ENCODE measurements around the gene ARVCF.

ARVCF gene

DNA sequence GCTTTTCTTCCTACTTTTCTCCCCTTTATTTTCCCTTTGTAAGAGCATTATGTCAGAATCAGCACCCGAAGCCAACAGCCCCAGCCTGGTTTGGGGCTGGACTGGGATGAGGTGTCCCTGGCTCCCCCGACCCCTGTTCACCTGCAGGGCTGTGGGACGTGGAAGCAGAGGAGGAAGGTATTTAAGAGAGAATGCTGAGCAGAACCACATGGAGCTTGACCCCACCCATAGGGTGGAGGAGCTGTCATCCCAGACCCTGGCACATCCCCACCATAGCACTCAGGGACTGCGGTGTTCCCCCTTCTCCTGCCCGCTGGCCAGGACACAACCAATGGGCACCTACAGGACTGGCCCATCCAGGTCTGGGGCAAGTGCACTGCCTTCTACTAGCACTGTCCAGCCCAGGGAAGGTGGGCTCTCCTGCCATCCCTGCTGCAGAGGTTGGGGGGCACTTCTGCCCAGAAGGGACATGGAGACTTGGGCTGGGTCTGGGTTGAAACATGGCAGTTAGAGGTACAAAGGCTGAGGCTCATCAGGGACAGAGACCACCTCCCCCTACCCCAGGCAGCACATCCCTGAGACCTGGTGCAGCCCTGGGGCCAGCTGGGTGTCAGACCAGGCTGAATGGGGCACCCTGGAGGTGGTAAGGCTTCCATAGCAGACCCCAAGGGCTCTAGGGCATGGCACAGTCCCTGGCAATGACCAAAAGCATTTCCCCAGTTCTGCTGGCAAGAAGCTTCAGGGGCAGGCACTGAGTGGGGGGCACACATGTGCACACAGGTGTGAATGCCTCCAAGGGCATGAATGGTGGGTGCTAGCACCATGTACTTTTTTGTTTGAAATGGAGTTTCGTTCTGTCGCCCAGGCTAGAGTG, 23.9 kb upstream of the ARVCF start:
- Histone ChIP-seq H3K4me1 (ENCODE audit: control insufficient read depth, low read length) (peaks cover 29% of the 10 kb centered on the region), H3K4me3 (ENCODE audit: low read length) (no peak overlapping the region), H3K4me2 (ENCODE audit: low read length) (no peak overlapping the region), H3K79me2 (ENCODE audit: control insufficient read depth, low read length) (peaks cover 11% of the 10 kb centered on the region), H3K36me3 (ENCODE audit: control insufficient read depth, low read length) (peaks cover 19% of the 10 kb centered on the region), H3K9me3 (ENCODE audit: control insufficient read depth, insufficient read depth, low read length) (no peaks in the 10 kb centered on the region), H3K9me2 (replicated peaks; ENCODE audit: control insufficient read depth, low read length) (no peaks in the 10 kb centered on the region), H3K27ac (ENCODE audit: low read depth, low read length) (no peak overlapping the region), H3K27me3 (ENCODE audit: control insufficient read depth, low read length) (no peaks in the 10 kb centered on the region), H3F3A (ENCODE audit: control insufficient read depth, insufficient read depth) (no peaks in the 10 kb centered on the region), H4K20me1 (ENCODE audit: control insufficient read depth, insufficient read depth, low read depth, low read length) (no peaks in the 10 kb centered on the region)
- TF ChIP-seq EZH2phosphoT487 (IDR thresholded peaks at IDR 0.05; ENCODE audit: borderline replicate concordance, low read length) = no peak
- TF ChIP-seq, protein P1, sequence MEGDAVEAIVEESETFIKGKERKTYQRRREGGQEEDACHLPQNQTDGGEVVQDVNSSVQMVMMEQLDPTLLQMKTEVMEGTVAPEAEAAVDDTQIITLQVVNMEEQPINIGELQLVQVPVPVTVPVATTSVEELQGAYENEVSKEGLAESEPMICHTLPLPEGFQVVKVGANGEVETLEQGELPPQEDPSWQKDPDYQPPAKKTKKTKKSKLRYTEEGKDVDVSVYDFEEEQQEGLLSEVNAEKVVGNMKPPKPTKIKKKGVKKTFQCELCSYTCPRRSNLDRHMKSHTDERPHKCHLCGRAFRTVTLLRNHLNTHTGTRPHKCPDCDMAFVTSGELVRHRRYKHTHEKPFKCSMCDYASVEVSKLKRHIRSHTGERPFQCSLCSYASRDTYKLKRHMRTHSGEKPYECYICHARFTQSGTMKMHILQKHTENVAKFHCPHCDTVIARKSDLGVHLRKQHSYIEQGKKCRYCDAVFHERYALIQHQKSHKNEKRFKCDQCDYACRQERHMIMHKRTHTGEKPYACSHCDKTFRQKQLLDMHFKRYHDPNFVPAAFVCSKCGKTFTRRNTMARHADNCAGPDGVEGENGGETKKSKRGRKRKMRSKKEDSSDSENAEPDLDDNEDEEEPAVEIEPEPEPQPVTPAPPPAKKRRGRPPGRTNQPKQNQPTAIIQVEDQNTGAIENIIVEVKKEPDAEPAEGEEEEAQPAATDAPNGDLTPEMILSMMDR (IDR thresholded peaks at IDR 0.05; ENCODE audit: low read depth, low read length, poor library complexity, severe bottlenecking) = no peak

DNA sequence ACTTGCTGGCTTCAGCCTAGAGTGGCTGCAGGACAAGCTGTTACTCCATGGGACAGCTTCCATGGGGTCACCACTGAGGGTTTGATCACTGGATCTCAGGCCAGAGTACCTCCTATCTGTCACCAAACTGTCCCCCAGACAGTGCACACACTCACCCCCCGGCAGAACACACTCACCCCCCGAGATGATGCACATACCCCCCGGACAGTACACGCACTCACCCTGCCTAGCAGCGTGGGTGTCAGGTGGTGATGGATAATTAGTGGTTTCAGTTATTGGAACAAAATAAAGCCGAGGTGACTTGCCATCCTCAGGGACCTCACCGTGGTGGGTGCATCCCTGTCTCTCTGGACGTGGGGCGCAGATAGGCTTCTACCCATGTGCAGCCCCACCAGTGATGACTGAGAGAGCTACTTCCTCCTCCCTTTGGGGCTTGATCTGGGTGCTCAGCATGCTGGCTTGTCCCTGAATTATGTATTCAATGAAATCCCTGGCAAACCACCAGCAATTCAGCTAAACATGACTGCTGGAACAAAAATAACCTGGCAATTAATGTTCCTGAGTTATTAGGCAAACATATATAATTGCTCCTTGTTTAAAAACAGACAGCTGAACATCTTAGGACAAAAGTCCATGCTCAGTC, 23.2 kb upstream of the ARVCF start:
- peaks cover 36% of the 10 kb centered on the region for H3K4me1 ChIP-seq (ENCODE audit: control insufficient read depth, low read length)
- H3K9me3 ChIP-seq (ENCODE audit: control insufficient read depth, insufficient read depth, low read length) = peaks cover 2% of the 10 kb centered on the region; the same call in 1 of the 2 replicates
- H3K4me2 ChIP-seq (ENCODE audit: low read length) = no peak overlapping the region
- no peaks in the 10 kb centered on the region for H3K27me3 ChIP-seq (ENCODE audit: control insufficient read depth, low read length)
- H3K4me3 ChIP-seq (ENCODE audit: low read length) = no peak overlapping the region
- no peak overlapping the region for H3K27ac ChIP-seq (ENCODE audit: low read depth, low read length)
- peaks cover 18% of the 10 kb centered on the region for H3K79me2 ChIP-seq (ENCODE audit: control insufficient read depth, low read length)
- H3F3A ChIP-seq (ENCODE audit: control insufficient read depth, insufficient read depth) = peaks cover 3% of the 10 kb centered on the region; the same call in 1 of the 2 replicates
- H3K36me3 ChIP-seq (ENCODE audit: control insufficient read depth, low read length) = peaks cover 26% of the 10 kb centered on the region
- no peaks in the 10 kb centered on the region for H3K9me2 ChIP-seq (replicated peaks; ENCODE audit: control insufficient read depth, low read length)
- TF ChIP-seq, protein P1 (IDR thresholded peaks at IDR 0.05; ENCODE audit: low read depth, low read length, poor library complexity, severe bottlenecking) = no peak
- no peak for TF ChIP-seq EZH2phosphoT487 (IDR thresholded peaks at IDR 0.05; ENCODE audit: borderline replicate concordance, low read length)
- no peaks in the 10 kb centered on the region for H4K20me1 ChIP-seq (ENCODE audit: control insufficient read depth, insufficient read depth, low read depth, low read length)

DNA sequence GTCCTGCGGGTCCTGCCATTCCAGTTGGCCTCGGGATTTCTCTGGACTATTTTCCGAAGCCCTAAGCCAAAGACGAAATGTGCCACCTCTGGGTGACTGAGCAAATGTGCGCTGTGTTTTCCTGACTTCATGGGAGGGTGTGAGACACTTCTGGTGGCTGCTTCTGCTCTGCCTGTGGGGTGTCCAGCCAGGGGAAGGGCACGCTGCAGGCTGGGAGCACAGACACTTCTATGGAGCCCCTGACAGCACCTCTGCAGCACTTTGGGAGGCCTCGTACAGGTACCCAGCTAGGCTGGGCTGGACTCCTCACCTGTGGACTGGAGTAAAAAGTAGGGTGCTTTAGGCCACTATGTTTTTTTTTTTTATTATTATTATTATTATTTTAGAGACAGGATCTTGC, 22.0 kb upstream of the ARVCF start:
- Histone ChIP-seq H3K4me3 (ENCODE audit: low read length) (no peak overlapping the region), H3K79me2 (ENCODE audit: control insufficient read depth, low read length) (peaks cover 21% of the 10 kb centered on the region), H3K4me1 (ENCODE audit: control insufficient read depth, low read length) (peaks cover 49% of the 10 kb centered on the region), H3K27me3 (ENCODE audit: control insufficient read depth, low read length) (no peaks in the 10 kb centered on the region), H3K4me2 (ENCODE audit: low read length) (no peak overlapping the region; the same call in 1 of the 2 replicates), H3K9me2 (replicated peaks; ENCODE audit: control insufficient read depth, low read length) (no peaks in the 10 kb centered on the region), H3F3A (ENCODE audit: control insufficient read depth, insufficient read depth) (peaks cover 8% of the 10 kb centered on the region; the same call in 1 of the 2 replicates), H3K36me3 (ENCODE audit: control insufficient read depth, low read length) (peaks cover 23% of the 10 kb centered on the region), H3K27ac (ENCODE audit: low read depth, low read length) (no peak overlapping the region), H4K20me1 (ENCODE audit: control insufficient read depth, insufficient read depth, low read depth, low read length) (no peaks in the 10 kb centered on the region), H3K9me3 (ENCODE audit: control insufficient read depth, insufficient read depth, low read length) (peaks cover 8% of the 10 kb centered on the region; the same call in 1 of the 2 replicates)
- TF ChIP-seq EZH2phosphoT487 (IDR thresholded peaks at IDR 0.05; ENCODE audit: borderline replicate concordance, low read length) = no peak
- TF ChIP-seq, protein P1 (IDR thresholded peaks at IDR 0.05; ENCODE audit: low read depth, low read length, poor library complexity, severe bottlenecking) = no peak
